H9 (cell line): ENCODE measurements around the gene MSANTD1. TPM values are rescaled to one million over a fixed set of nuclear protein-coding genes. Genes with fewer than 3 reads are reported as not detected.
A peak's percentile ranks its signal among the peaks of the same experiment; 100 is the strongest.

Experiments used
- DNase-seq: peaks from one replicate; pipeline ENCODE4 v3.0.0-alpha.2; 2017
- H2AFZ ChIP-seq: one replicate; pipeline ENCODE4 v1.6.1; 2013; ENCODE audit warnings: mild to moderate bottlenecking, low read length, control low read depth, moderate library complexity
- H2AK5ac ChIP-seq: 2 replicates; pipeline ENCODE4 v1.6.1; 2013; ENCODE audit warnings: low read length, control low read depth, mixed read lengths; ENCODE audit not compliant: insufficient read length
- H2BK120ac ChIP-seq: one replicate; pipeline ENCODE4 v1.6.1; 2013; ENCODE audit warnings: low read depth, mild to moderate bottlenecking, low read length, control low read depth, inconsistent platforms; ENCODE audit not compliant: poor library complexity, severe bottlenecking
- H2BK12ac ChIP-seq: 2 replicates; pipeline ENCODE4 v1.6.1; 2013; ENCODE audit warnings: low read length, control low read depth, mixed read lengths, low read depth; ENCODE audit not compliant: insufficient read length
- H2BK15ac ChIP-seq: 2 replicates; pipeline ENCODE4 v1.6.1; 2013; ENCODE audit warnings: low read depth, low read length, control low read depth
- H2BK20ac ChIP-seq: one replicate; pipeline ENCODE4 v1.6.1; 2013; ENCODE audit warnings: low read depth, mild to moderate bottlenecking, low read length, control low read depth, inconsistent platforms; ENCODE audit not compliant: poor library complexity, severe bottlenecking
- H2BK5ac ChIP-seq: 2 replicates; pipeline ENCODE4 v1.6.1; 2013; ENCODE audit warnings: low read length, control low read depth, mixed read lengths; ENCODE audit not compliant: insufficient read length
- H3K14ac ChIP-seq: 2 replicates; pipeline ENCODE4 v1.6.1; 2013; ENCODE audit warnings: low read length, control low read depth; ENCODE audit not compliant: insufficient read depth
- H3K18ac ChIP-seq: 2 replicates; pipeline ENCODE4 v1.6.1; 2013; ENCODE audit warnings: low read depth, mild to moderate bottlenecking, mixed read lengths, low read length, control low read depth; ENCODE audit not compliant: insufficient read length
- H3K23ac ChIP-seq: 2 replicates; pipeline ENCODE4 v1.6.1; 2013; ENCODE audit warnings: low read length, control low read depth, mixed read lengths, low read depth; ENCODE audit not compliant: insufficient read length
- H3K23me2 ChIP-seq: 2 replicates; pipeline ENCODE4 v1.6.1; 2013; ENCODE audit warnings: low read depth, mild to moderate bottlenecking, mixed read lengths, low read length, control low read depth; ENCODE audit not compliant: insufficient read length, poor library complexity, severe bottlenecking
- H3K27ac ChIP-seq: 2 replicates; pipeline ENCODE4 v1.5.1; 2013; ENCODE audit warnings: low read length, control low read depth, mixed read lengths, low read depth; ENCODE audit not compliant: insufficient read length
- H3K27me3 ChIP-seq: 2 replicates; pipeline ENCODE4 v1.6.1; 2013; ENCODE audit warnings: low read length, control low read depth, inconsistent platforms; ENCODE audit not compliant: insufficient read depth
- H3K4ac ChIP-seq: 2 replicates; pipeline ENCODE4 v1.6.1; 2013; ENCODE audit warnings: low read depth, mild to moderate bottlenecking, control low read depth, inconsistent platforms, low read length, moderate library complexity
- H3K4me1 ChIP-seq: 2 replicates; pipeline ENCODE4 v1.6.1; 2013; ENCODE audit warnings: low read length, control low read depth, inconsistent platforms; ENCODE audit not compliant: insufficient read depth
- H3K4me2 ChIP-seq: 2 replicates; pipeline ENCODE4 v1.6.1; 2013; ENCODE audit warnings: low read length, control low read depth, mixed read lengths; ENCODE audit not compliant: insufficient read length, insufficient read depth
- H3K56ac ChIP-seq: 2 replicates; pipeline ENCODE4 v1.6.1; 2013; ENCODE audit warnings: low read depth, mild to moderate bottlenecking, mixed read lengths, low read length, control low read depth; ENCODE audit not compliant: insufficient read length
- H3K79me1 ChIP-seq: 2 replicates; pipeline ENCODE4 v1.6.1; 2013; ENCODE audit warnings: low read depth, mild to moderate bottlenecking, moderate library complexity, low read length, control low read depth, inconsistent platforms; ENCODE audit not compliant: insufficient read depth, poor library complexity, severe bottlenecking
- H3K79me2 ChIP-seq: 2 replicates; pipeline ENCODE4 v1.6.1; 2013; ENCODE audit warnings: low read length, control low read depth, inconsistent platforms; ENCODE audit not compliant: insufficient read depth
- H3K9ac ChIP-seq: 2 replicates; pipeline ENCODE4 v1.6.1; 2013; ENCODE audit warnings: low read length, control low read depth, mixed read lengths; ENCODE audit not compliant: insufficient read length; ENCODE audit errors: extremely low read depth
- H3K9me3 ChIP-seq: one replicate; pipeline ENCODE4 v1.6.1; 2013; ENCODE audit warnings: low read depth, low read length, inconsistent platforms; ENCODE audit not compliant: control insufficient read depth
- H3T11ph ChIP-seq: one replicate; pipeline ENCODE4 v1.6.1; 2013; ENCODE audit warnings: mild to moderate bottlenecking, low read length, control low read depth, inconsistent platforms
- H4K20me1 ChIP-seq: one replicate; pipeline ENCODE4 v1.6.1; 2013; ENCODE audit not compliant: control insufficient read depth, insufficient read length, insufficient read depth
- H4K5ac ChIP-seq: 2 replicates; pipeline ENCODE4 v1.6.1; 2013; ENCODE audit warnings: low read depth, mild to moderate bottlenecking, mixed read lengths, low read length, control low read depth; ENCODE audit not compliant: insufficient read length
- H4K8ac ChIP-seq: replicated peaks from 2 replicates; pipeline ENCODE4 v1.6.1; 2013; ENCODE audit warnings: low read length, control low read depth, mixed read lengths, low read depth; ENCODE audit not compliant: insufficient read length
- H4K91ac ChIP-seq: 2 replicates; pipeline ENCODE4 v1.6.1; 2013; ENCODE audit warnings: low read depth, mild to moderate bottlenecking, moderate library complexity, mixed read lengths, low read length, control low read depth; ENCODE audit not compliant: insufficient read length
- H3K27ac Mint-ChIP-seq, 3 experiments: 2 replicates in 2 of 3; 3 replicates in 1 of 3; pipeline ENCODE4 v1.8.0; 2020 to 2021; ENCODE audit warnings: mixed read lengths in 3 of 3, mild to moderate bottlenecking in 1 of 3, moderate library complexity in 1 of 3
- H3K27me3 Mint-ChIP-seq: 2 replicates; pipeline ENCODE4 v1.8.0; 2021; ENCODE audit warnings: low read depth, mild to moderate bottlenecking, moderate library complexity, mixed read lengths
- H3K36me3 Mint-ChIP-seq, 3 experiments: 2 replicates in 2 of 3; 3 replicates in 1 of 3; pipeline ENCODE4 v1.8.0; 2020 to 2021; ENCODE audit warnings: low read depth in 3 of 3, mixed read lengths in 3 of 3; ENCODE audit not compliant: insufficient read depth in 1 of 3
- H3K4me1 Mint-ChIP-seq, 2 experiments: 2 replicates each; pipeline ENCODE4 v1.8.0; 2020; ENCODE audit warnings: mixed read lengths in 2 of 2
- H3K4me3 Mint-ChIP-seq, 2 experiments: 2 replicates in 1 of 2; 3 replicates in 1 of 2; pipeline ENCODE4 v1.8.0; 2020 to 2021; ENCODE audit warnings: mild to moderate bottlenecking in 2 of 2, mixed read lengths in 2 of 2, moderate library complexity in 1 of 2
- H3K9me3 Mint-ChIP-seq, 2 experiments: 2 replicates in 1 of 2; 3 replicates in 1 of 2; pipeline ENCODE4 v1.8.0; 2020; ENCODE audit warnings: mild to moderate bottlenecking in 2 of 2, mixed read lengths in 2 of 2, moderate library complexity in 1 of 2
- WGBS: extraction: QIAGEN DNeasy Blood & Tissue Kit; methylation state at CpG from one replicate; pipeline ENCODE4 v1.1.7; 2013; ENCODE audit warnings: missing lambda C conversion rate, low lambda C conversion rate, mixed read lengths; ENCODE audit not compliant: insufficient read length; ENCODE audit errors: extremely low coverage; 5-methylcytosine and 5-hydroxymethylcytosine counted together
- total RNA-seq: library from RNA; stranded (reverse); gene quantifications from 2 replicates; pipeline ENCODE4 v1.2.1, GENCODE V29; 2021
- TF ChIP-seq, protein P1 (sequence below): fragments of 200-600 bp; sonication (generic); conservative IDR thresholded peaks from 3 replicates; pipeline ENCODE4 v1.8.0; 2021; ENCODE audit warnings: antibody characterized with exemption, mild to moderate bottlenecking

Gene MSANTD1
- total RNA-seq, 1 experiment from 2014 or later = 0.83 TPM

DNA sequence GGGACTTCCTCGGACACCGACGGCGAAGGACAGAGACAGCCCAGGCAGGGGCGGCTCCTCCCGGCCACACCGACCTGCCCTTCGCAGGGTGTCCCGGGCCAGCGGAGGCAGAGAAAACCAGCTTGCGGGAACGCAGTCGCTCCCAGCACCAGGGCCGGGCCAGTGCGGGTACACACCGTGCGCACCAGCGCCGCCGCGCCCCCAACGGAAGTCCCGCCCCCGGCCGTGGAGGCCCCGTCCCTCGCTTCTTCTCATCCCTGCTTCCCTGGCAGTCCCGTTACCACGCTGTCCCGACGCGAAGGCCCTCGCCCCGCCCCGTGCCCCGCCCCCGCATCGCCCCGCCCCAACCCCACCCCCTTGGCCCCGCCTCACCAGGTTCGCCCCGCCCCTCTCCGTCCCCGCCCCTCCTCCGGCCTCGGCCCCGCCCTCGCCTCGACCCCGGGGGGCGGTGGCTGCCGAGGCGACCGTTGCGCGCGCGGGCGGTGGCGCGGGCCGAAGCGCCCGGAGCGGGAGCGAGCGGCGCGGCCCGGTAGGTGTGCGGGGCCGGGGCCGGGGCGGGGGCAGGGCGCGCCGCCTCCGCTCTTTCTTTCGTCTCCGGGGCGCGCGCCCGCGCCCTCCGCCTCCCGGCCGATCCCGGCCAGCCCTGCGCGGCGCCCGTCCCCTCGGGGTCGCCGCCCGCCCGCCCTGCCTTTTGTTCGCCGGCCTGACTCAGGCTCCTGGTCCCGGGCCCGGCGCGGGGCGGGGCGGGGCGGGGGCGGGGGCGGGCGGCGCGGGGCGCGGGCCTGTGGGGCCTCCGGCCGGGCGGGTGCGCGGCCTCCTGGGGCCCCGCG is 43.8 kb downstream of the MSANTD1 start, which contains the start of gene RGS12:
Gene RGS12, plus strand, starts transcription at position 451 of the 830 bp plus-strand sequence. CDS start 23,150 bp downstream, outside the sequence.
- no peak within 1 kb of the TSS for H3K56ac ChIP-seq
- Mint-ChIP-seq H3K27me3 (peaks cover 25% of the 10 kb centered on the region), H3K9me3 (no peaks in the 10 kb centered on the region), H3K27ac (peak within 1 kb of the TSS in 2 of 3 experiments; percentile 12 to 78; a peak in 3 of 7 replicates), H3K36me3 (no peaks in the 10 kb centered on the region; a peak in 1 of 7 replicates), H3K4me3 (peak within 1 kb of the TSS; percentile 81 to 88), H3K4me1 (peaks cover 27 to 41% of the 10 kb centered on the region in 2 experiments)
- no peaks in the 10 kb centered on the region for H3K4me1 ChIP-seq
- no peak within 1 kb of the TSS; the same call in 1 of the 2 replicates for H3K4ac ChIP-seq
- H3K79me2 ChIP-seq = no peaks in the 10 kb centered on the region
- peak within 1 kb of the TSS; percentile 11 for H3K18ac ChIP-seq
- no peak within 1 kb of the TSS for H2BK20ac ChIP-seq
- H3K9me3 ChIP-seq = no peaks in the 10 kb centered on the region
- H4K20me1 ChIP-seq = no peaks in the 10 kb centered on the region
- peak within 1 kb of the TSS; percentile 62; the same call in 1 of the 2 replicates for H3K14ac ChIP-seq
- TF ChIP-seq, protein P1, sequence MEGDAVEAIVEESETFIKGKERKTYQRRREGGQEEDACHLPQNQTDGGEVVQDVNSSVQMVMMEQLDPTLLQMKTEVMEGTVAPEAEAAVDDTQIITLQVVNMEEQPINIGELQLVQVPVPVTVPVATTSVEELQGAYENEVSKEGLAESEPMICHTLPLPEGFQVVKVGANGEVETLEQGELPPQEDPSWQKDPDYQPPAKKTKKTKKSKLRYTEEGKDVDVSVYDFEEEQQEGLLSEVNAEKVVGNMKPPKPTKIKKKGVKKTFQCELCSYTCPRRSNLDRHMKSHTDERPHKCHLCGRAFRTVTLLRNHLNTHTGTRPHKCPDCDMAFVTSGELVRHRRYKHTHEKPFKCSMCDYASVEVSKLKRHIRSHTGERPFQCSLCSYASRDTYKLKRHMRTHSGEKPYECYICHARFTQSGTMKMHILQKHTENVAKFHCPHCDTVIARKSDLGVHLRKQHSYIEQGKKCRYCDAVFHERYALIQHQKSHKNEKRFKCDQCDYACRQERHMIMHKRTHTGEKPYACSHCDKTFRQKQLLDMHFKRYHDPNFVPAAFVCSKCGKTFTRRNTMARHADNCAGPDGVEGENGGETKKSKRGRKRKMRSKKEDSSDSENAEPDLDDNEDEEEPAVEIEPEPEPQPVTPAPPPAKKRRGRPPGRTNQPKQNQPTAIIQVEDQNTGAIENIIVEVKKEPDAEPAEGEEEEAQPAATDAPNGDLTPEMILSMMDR = no peak
- no peak within 1 kb of the TSS for H4K91ac ChIP-seq
- H3K23me2 ChIP-seq = peaks cover 16% of the 10 kb centered on the region
- no peaks in the 10 kb centered on the region; the same call in 1 of the 2 replicates for H3K27me3 ChIP-seq
- no peak within 1 kb of the TSS for H3K27ac ChIP-seq
- no peak within 1 kb of the TSS; the same call in 1 of the 2 replicates for H2BK15ac ChIP-seq
- no peak within 1 kb of the TSS for H2AFZ ChIP-seq
- peak; percentile 97 for DNase-seq
- no peak within 1 kb of the TSS for H2AK5ac ChIP-seq
- H3K23ac ChIP-seq = no peak within 1 kb of the TSS
- H2BK12ac ChIP-seq = no peak within 1 kb of the TSS
- H3K79me1 ChIP-seq = no peaks in the 10 kb centered on the region
- H4K5ac ChIP-seq = no peak within 1 kb of the TSS
- peak within 1 kb of the TSS; percentile 71 for H3K4me2 ChIP-seq
- H3T11ph ChIP-seq = no peak within 1 kb of the TSS
- no CpG with 5 or more reads among the region's 121 CpGs for WGBS
- H3K9ac ChIP-seq = peak within 1 kb of the TSS; percentile 55
- H4K8ac ChIP-seq = no peak within 1 kb of the TSS
- H2BK120ac ChIP-seq = no peak within 1 kb of the TSS
- H2BK5ac ChIP-seq = no peak within 1 kb of the TSS
